HG03558 (cell line): ENCODE data around the gene MARCHF10.

Experiments used
- ATAC-seq: cut with Tn5 transposase; IDR thresholded peaks from one replicate; pipeline ENCODE4 v1.9.1; 2021; ENCODE audit warnings: moderate number of reproducible peaks; ENCODE audit not compliant: unreplicated experiment; ENCODE audit errors: extremely low read depth

Gene MARCHF10

GRCh38 chr17:62684179-62684578 lies 123.9 kb downstream of the MARCHF10 start:
- ATAC-seq: no peak

DNA sequence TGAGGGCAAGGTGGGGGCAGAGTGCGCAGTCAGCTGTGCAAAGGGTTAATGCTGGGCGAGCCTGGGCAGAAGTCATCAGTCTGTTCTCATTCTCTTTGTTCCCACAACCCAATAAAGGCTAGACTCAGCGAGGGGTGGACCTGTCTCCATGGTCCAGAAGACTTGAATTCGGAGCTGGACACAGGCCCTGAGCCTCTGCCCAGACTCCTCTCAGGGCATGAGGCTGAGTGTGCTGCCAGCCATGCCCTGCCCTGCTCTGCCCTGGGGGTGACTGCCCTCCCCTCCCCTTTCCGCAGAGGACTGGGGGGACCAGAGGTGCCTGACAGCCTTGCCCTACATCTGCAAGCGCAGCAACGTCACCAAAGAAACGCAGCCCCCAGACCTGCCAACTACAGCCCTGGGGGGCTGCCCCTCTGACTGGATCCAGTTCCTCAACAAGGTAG lies 126.2 kb downstream of the MARCHF10 start:
- no peak for ATAC-seq

GRCh38 chr17:62681061-62681938 lies 126.8 kb downstream of the MARCHF10 start:
- no peak for ATAC-seq

GRCh38 chr17:62680541-62681052 lies 127.5 kb downstream of the MARCHF10 start:
- no peak for ATAC-seq

DNA sequence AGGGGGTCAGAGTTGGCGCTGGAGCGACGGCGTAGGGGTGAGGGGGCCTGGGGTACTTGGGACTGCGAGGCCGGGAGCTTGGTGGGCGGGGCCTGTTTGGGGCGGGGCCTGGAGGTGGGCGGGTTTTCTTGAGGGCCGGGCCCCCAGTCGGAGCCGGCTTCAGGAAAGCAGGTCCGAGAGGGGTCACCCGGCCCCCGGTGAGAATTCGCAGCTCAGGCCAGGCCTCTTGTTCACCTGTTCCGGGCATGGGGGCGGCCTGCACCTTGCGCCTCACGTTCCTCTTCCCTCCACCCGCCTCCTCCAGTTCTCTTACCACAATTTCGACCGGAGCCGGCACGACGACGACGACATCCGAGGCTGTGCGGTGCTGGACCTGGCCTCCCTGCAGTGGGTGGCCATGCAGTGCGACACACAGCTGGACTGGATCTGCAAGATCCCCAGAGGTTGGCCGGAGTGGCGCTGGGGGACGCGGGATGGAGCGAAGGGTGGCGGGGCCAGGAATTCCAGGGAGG lies 128.2 kb downstream of the MARCHF10 start:
- no peak for ATAC-seq

DNA sequence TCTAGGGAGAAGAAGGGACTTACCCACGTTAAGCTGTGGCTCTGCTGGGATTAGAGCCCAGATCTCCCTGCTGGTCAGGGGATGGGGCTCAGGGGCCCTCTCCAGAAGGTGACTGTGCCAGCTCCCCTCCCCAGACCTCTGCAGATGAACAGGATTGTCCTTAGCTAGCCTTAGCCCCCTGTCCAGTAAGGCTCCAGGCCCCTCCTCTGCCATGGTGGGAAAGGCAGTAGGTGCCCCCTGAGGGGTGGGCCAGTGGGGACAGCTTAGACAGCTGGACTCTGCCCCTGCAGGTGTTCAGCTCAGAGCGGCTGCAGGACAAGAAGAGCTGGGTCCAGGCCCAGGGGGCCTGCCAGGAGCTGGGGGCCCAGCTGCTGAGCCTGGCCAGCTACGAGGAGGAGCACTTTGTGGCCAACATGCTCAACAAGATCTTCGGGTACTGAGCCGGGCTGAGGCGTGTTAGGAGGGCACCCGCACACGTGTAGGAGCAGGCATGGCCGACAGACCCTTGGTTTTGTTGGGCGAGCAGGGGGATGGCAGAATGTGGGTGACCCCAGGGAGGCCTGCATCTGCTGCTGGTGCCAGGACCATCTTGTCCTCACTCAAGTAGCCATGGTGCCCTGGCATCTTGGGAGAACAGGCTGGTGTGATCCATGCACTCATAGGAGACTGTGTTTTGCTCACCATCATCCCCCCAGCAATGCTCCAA lies 129.7 kb downstream of the MARCHF10 start:
- no peak for ATAC-seq

DNA sequence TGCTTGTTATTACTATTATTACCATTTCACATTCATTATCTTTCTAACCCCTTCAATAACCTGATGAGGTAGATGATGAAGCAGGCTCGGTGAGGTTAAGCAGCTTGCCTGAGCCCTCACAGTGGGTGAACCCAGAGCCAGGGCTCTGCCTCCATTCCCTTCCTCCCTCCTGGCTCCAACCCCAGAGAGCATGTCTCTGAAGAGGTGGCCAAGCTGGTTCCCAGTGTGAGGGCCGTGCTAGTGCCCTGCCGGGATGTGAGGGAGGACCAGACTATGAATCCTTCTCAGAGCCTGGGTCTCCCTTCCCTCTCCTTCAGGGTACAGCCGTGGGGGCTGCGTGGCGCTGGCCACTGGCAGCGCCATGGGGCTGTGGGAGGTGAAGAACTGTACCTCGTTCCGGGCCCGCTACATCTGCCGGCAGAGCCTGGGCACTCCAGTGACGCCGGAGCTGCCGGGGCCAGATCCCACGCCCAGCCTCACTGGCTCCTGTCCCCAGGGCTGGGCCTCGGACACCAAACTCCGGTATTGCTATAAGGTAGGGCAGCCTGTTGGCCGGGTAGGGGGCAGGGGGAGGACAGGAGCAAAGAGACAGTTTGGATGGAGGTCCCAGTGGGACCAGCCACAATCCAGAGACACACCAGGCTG lies 131.0 kb downstream of the MARCHF10 start:
- ATAC-seq: no peak

DNA sequence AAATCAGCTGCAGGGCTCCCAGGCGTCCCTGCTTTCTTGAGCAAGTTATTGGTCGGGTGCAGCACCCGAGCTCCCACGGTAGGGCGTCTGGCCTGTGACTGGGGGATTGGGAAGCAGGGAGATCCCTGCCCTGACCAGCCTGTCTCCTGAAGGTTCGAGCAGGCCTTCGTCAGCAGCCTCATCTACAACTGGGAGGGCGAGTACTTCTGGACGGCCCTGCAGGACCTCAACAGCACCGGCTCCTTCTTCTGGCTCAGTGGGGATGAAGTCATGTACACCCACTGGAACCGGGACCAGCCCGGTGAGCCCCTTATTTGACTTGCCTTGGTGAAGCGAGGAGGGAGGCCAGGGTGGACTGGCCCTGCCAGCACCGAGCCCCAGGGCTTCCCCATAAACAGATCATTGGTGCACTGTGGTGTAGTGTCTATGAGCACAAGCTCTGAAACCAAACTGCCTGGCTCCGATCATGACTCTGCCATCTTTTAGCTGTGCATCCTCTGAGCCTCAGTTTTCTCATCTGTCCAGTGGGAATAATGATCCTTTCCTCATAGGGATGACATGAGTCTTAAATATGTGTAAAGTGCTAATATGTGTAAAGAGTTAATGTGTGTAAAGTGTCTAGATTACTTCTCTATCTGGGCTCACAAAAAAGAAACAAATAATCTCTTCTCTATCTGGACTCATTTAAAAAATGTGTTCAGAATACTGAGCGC lies 131.7 kb downstream of the MARCHF10 start:
- ATAC-seq: no peak

DNA sequence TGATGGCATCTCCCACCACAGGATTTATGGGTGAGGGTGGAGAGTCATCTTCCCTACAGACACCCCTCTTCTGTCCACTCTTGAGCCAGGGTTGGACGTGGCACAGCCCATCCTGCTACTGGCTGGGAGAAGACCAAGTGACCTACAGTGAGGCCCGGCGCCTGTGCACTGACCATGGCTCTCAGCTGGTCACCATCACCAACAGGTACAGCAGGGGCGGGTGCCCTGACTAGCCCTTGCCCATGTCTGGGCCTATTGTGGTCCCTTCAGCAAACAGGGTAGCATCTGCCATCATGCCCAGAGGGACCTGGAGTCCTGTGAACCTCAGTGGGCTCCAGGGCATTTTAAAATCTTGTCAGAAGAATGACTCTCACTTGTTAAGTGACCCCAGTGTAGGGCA lies 132.4 kb downstream of the MARCHF10 start:
- no peak for ATAC-seq

DNA sequence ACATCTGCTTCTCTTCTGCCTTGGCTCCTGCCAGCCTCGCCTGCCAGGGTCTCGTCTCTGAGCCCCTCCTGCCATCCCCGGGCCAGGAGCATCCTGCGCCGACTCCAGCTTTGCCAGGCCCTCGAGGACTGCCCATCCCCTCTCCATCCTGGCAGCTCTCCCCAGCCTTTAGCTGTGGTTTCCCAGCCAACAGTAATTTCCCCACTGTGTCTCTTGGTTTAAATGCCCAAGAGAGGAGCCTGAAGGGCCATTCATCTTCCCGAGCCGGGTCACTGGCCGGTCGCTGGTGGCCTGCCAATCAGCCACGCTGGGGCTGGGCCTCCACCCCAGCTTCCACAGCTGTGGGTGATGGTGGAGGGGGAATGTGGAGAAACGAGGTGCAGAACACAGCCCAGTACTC lies 132.9 kb downstream of the MARCHF10 start:
- no peak for ATAC-seq

DNA sequence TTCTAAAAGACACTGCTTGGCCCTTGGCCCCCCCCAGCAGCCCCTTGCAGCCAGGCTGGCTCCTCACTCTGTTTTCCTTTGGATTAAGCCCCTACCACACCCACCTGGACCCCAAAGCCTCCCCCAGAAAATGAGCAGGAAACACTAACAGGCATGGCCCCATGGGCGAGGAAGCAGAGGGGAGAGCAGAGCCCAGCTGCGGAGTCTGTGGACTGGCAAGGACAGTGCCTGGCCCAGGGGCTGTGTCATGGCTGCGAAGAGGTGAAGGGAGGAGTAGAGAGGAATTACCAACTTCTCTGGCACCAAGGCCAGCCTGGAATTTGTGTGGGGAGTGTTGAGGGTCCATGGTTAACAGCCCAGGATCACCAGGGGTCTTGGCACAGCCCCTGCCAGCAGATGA lies 133.3 kb downstream of the MARCHF10 start:
- no peak for ATAC-seq

- no peak for ATAC-seq
Measured at GRCh38 chr17:62674363-62674739, 133.8 kb downstream of the MARCHF10 start.

GRCh38 chr17:62673614-62674362 lies 134.3 kb downstream of the MARCHF10 start:
- ATAC-seq: no peak

GRCh38 chr17:62672957-62673356 lies 135.2 kb downstream of the MARCHF10 start:
- ATAC-seq: no peak

- no peak for ATAC-seq
Measured at GRCh38 chr17:62671553-62671952, 136.6 kb downstream of the MARCHF10 start.

DNA sequence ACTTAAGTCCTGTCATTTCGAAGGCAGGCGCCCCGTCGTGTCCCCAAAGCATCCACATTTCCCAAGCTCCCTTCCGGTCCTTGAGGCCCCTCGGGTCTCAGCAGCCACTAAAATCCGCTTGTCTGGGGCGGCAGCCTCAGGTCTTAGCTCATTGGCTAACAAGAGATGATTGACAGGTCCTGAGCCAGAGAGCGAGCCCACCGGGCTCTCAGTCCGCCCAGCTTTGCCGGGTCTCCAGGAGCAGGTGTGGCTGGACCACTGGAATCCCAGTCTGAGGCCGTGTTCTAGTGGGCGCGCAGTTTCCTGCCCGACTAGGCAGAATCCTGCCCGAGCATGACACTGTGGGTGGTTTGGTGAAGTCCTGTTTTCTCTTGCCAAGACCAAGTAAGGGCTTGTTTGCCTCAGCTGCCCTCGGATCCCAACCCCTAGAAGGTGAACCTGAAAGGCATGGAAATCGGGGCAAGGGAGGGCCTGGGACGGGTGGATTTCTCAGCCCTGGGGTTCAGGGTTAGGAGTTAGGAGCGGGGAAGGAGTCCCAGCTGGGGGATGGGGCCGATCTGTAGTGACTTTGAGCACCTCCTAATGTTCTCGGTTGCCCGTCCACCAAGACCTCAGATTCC lies 137.8 kb downstream of the MARCHF10 start:
- ATAC-seq: no peak

- no peak for ATAC-seq
Measured at GRCh38 chr17:62668091-62668804, 139.9 kb downstream of the MARCHF10 start.
